22Rv1 (cell line): ENCODE results near the gene KRTAP1-1.
"Not testable (repeated sequence)": the region's sequence is repeated elsewhere in the genome, so short reads cannot be mapped to it uniquely, and the experiment has no call there.

Experiments
- H3K27ac ChIP-seq: fragments of 450-650 bp; 2 replicates; pipeline ENCODE4 v1.5.1; 2017
- CTCF ChIP-seq: fragments of 450-650 bp; IDR thresholded peaks from 2 replicates; pipeline ENCODE4 v1.5.1; 2017; ENCODE audit warnings: mild to moderate bottlenecking
- ZFX ChIP-seq: fragments of 450-650 bp; IDR thresholded peaks from 2 replicates; pipeline ENCODE4 v1.6.1; 2017; ENCODE audit warnings: antibody characterized with exemption, borderline replicate concordance

Gene KRTAP1-1

GRCh38 chr17:41058741-41059140, 17.5 kb upstream of the KRTAP1-1 start:
- H3K27ac ChIP-seq = no peak overlapping the region
- TF ChIP-seq CTCF (no peak), ZFX (no peak)

- H3K27ac ChIP-seq = no peak overlapping the region
- TF ChIP-seq CTCF = no peak
- no peak for TF ChIP-seq ZFX
Observed at GRCh38 chr17:41057547-41057946, 16.3 kb upstream of the KRTAP1-1 start.

GRCh38 chr17:41055130-41055529, 13.9 kb upstream of the KRTAP1-1 start, which contains the start of gene KRTAP2-2:
Gene KRTAP2-2 (minus strand): TSS chr17:41055230. CDS start chr17:41055211, 19 bp downstream.
- not testable (repeated sequence) for H3K27ac ChIP-seq

- H3K27ac ChIP-seq = not testable (repeated sequence)
Observed at GRCh38 chr17:41054556-41054955, 13.3 kb upstream of the KRTAP1-1 start.

- no peak overlapping the region for H3K27ac ChIP-seq
- no peak for TF ChIP-seq ZFX
- TF ChIP-seq CTCF = no peak
Observed at GRCh38 chr17:41054025-41054424, 12.8 kb upstream of the KRTAP1-1 start.

- no peak overlapping the region for H3K27ac ChIP-seq
- no peak for TF ChIP-seq ZFX
- TF ChIP-seq CTCF = no peak
Observed at GRCh38 chr17:41052566-41052965, 11.3 kb upstream of the KRTAP1-1 start.

- H3K27ac ChIP-seq = no peak overlapping the region
Observed at GRCh38 chr17:41049110-41049509, 7.9 kb upstream of the KRTAP1-1 start.

GRCh38 chr17:41048441-41048840, 7.2 kb upstream of the KRTAP1-1 start:
- H3K27ac ChIP-seq = no peak overlapping the region
- TF ChIP-seq CTCF (no peak), ZFX (no peak)

More at GRCh38 chr17:41049110-41049509, 7.9 kb upstream of the KRTAP1-1 start:
- no peak for TF ChIP-seq ZFX
- TF ChIP-seq CTCF = no peak

- not testable (repeated sequence) for H3K27ac ChIP-seq
Observed at GRCh38 chr17:41046735-41047465, 5.7 kb upstream of the KRTAP1-1 start, which contains the start of gene KRTAP2-1. Gene KRTAP2-1 (minus strand): TSS chr17:41047316. CDS start chr17:41047267, 49 bp downstream.
